Measurements from ENCODE around the gene XBP1.
A peak's percentile ranks its signal among the peaks of the same experiment; 100 is the strongest.
"Not testable (repeated sequence)": the region's sequence is repeated elsewhere in the genome, so short reads cannot be mapped to it uniquely, and the experiment has no call there.

XBP1 gene

GRCh38 chr22:28793976-28794584 lies 6.3 kb downstream of the XBP1 start:
- no peak overlapping the region for H3K4me3 ChIP-seq (ENCODE audit: low read depth, low read length)

DNA sequence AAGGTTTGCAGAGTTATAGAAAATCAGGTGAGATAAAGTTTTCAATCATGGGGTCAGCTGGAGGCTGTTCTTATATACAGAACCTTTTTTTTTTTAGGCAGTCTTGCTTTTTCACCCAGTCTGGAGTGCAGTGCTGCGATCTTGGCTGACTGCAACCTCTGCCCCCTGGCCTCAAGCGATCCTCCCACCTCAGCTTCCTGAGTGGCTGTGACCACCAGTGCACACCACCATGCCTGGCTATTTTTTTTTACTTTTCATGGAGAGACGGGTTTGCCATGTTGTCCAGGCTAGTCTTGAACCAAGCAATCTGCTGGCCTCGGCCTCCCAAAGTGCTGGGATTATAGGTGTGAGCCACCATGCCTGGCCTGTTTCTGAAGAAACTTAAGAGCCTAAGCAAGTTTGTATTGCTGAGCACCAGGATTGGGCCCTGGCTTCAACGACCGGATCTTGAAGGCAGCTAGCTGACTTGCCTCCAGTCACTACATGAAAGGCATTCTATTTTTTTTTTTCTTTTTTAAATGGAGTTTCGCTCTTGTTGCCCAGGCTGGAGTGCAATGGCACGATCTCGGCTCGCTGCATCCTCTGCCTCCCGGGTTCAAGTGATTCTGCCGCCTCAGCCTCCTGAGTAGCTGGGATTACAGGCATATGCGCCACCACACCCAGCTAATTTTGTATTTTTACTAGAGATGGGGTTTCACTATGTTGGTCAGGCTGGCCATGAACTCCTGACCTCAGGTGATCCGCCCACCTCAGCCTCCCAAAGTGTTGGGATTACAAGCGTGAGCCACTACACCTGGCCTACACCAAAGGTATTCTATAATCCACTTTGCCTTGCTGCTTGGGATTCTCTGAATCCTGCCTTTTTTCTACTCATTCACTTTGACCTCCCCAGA lies 7.6 kb downstream of the XBP1 start:
- no peak overlapping the region for H3K4me3 ChIP-seq (ENCODE audit: low read depth, low read length)

DNA sequence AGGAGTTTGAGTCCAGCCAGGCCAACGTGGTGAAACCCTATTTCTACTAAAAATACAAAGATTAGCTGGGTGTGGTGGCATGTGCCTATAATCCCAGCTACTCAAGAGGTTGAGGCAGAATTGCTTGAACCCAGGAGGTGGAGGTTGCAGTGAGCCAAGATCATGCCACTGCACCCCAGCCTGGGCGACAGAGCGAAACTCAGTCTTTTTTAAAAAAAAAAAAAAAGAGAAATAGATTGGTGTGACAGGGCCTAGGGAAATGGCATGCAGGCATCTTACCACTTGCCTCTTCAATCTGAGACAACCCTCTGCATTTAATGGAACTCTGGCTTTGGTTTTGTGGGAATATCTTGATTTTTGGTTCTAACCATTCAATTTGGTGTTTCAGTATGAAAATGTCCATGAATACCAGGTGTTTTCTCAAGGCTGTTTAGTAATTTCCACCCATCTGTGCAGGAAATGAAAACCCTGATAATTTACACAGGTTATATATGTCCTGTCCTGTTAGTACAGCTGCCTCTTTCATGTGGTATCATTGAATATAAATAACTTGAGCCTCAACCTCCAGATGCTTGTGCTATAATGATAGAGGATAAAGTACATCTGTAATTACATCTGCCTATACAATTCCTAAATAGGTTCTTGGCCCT lies 8.4 kb downstream of the XBP1 start:
- no peak overlapping the region for H3K4me3 ChIP-seq (ENCODE audit: low read depth, low read length)

GRCh38 chr22:28791124-28791523 lies 9.2 kb downstream of the XBP1 start:
- H3K4me3 ChIP-seq (ENCODE audit: low read depth, low read length) = no peak overlapping the region

- no peak overlapping the region for H3K4me3 ChIP-seq (ENCODE audit: low read depth, low read length)
Measured at GRCh38 chr22:28788601-28789000, 11.8 kb downstream of the XBP1 start.

DNA sequence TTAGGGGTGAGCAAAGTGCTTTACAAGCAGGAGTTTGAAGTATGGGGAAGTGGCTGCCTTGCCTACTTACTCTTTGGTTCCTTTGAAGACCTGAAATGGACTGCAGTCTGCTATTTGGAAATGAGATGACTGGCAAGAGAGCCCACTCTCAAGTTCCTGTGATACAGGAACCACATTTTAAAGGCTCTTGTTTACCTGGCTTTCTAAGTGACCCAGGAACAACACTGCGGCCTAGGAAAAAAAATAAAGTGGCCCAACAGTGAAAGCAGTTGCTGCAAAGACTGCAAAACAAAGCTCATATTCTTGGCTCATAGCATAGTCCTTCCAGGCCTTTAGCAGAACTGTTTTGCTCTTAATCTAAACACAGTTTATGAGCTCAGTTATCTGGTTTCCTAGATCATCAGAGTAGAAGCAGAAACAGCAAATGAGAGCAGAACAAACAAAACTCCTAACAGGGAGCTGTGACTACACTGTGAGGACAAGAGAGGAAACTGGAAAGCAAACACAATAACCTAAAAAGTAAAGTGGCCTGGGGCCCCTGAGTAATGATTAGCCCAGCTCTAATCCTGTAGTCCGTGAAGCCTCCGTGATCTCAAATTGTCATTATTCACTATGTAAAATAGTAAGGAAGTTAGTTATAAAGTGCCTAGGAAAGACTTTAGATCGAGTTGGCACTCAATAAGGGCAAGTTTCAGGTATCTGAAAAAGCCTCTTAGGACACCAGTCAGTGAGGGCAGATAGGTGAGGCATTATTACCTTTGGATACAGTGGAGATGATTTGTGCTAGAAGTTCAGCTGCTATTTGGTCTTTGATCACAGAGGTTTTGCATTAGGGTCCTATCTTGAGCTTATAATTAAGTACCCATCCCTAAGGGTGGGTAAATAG lies 16.3 kb downstream of the XBP1 start:
- no peak overlapping the region for H3K4me3 ChIP-seq (ENCODE audit: low read depth, low read length)

GRCh38 chr22:28780296-28780695 lies 20.1 kb downstream of the XBP1 start:
- H3K4me3 ChIP-seq (ENCODE audit: low read depth, low read length) = no peak overlapping the region

DNA sequence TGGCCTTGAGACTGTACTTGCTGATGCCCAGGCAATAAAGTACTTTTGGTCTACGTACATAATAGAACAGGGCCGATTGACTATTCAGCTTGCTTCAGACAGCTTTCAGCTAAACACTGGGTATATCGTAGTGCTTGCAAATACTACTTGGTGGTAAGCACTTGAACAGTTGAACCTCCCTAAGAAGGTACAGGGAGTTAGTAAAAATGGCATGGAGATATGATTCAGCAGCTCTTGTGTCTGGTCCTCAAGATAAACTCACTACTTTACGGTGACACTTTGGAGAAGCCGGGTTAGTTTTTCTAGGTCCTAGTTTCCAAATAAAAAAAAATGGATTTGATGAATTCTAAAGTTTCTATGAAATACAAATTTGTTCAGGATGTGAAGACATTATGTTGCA lies 20.5 kb downstream of the XBP1 start:
- no peak overlapping the region for H3K4me3 ChIP-seq (ENCODE audit: low read depth, low read length)

- H3K4me3 ChIP-seq (ENCODE audit: low read depth, low read length) = no peak overlapping the region
Measured at GRCh38 chr22:28774378-28774777, 26.0 kb downstream of the XBP1 start.

DNA sequence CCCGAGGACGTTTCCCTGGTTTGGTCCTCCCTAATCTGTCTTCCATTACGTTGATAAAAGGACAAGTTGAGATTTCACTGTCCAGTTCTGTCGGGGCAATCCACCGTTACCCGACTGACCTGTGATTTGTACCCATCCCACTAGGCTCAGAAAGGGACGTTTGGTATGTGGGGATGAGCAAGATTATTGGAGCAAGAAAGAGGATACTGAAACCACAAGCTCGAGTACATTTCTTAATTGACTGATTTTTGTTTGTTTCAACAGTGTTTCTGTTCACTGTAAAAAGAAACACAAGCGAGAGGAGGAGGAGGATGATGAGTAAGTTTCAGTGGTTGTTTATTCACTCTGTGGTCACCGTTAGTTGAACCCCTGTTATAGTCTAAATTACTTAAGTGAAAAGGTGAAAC lies 26.9 kb downstream of the XBP1 start:
- peak overlapping the region; percentile 65 for H3K4me3 ChIP-seq (ENCODE audit: low read depth, low read length)

DNA sequence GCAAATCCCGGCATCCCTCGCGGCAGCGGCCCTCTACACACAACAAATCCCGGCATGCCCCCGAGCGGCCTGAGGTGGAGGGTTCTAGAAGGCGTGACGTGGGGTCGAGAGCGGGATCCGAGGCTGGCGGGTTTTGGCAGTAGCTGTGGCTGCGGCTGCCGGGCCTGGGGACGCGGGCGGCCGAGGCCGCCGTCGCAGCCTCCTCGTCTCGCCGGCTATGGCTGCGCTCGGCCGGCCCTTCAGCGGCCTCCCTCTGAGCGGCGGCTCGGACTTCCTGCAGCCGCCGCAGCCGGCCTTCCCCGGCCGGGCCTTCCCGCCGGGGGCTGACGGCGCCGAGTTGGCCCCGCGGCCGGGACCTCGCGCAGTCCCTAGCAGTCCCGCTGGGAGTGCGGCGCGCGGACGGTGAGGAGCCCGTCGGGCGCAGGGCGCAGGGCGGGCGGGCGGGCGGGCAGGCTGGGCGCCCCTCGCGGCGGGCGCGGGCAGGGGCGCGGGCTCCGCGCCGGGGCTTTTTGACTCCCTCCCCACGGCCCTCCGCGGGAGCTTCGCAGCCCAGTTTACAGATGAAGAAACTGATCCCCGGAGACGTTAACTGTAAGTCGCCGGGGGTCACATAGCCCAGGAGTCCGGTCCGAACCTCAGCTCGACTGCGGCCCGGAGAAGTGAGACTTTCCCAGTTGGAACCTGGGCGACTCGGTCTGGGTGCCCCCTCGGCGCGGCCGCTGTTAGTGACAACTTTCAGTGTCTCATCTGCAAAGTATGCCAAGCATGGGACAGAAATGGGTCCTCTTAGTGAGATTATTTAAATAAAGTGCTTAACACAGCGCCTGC lies 27.5 kb downstream of the XBP1 start, which contains the start of gene CCDC117:
Gene CCDC117 (plus strand): TSS at position 63 of the 828 bp plus-strand sequence. CDS start 155 bp downstream, at position 218.
- peak within 1 kb of the TSS; percentile 81 for H3K4me3 ChIP-seq (ENCODE audit: low read depth, low read length)

- H3K4me3 ChIP-seq (ENCODE audit: low read depth, low read length) = no peak overlapping the region
Measured at GRCh38 chr22:28771195-28771791, 29.1 kb downstream of the XBP1 start.

GRCh38 chr22:28769394-28770085 lies 30.8 kb downstream of the XBP1 start:
- H3K4me3 ChIP-seq (ENCODE audit: low read depth, low read length) = no peak overlapping the region

- no peak overlapping the region for H3K4me3 ChIP-seq (ENCODE audit: low read depth, low read length)
Measured at GRCh38 chr22:28768701-28769393, 31.5 kb downstream of the XBP1 start.

DNA sequence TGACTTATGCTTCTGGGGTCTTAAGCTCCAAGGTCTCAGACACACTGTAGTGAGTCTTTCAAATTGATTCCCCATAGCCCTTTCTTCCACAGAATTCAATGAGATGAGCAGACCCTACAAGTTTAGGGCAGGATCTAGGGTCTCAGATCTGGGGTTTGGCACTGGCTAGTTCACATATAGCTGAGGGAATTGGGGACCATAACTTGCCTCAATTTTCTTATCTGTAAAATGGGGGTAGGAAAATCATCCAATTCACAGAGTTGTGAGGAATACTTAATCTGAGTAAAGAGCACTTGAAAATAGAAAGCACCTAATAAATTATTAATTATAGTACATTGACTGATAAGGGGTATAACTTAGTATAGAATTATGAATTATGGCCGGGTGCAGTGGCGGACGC lies 33.7 kb downstream of the XBP1 start:
- no peak overlapping the region for H3K4me3 ChIP-seq (ENCODE audit: low read depth, low read length)

DNA sequence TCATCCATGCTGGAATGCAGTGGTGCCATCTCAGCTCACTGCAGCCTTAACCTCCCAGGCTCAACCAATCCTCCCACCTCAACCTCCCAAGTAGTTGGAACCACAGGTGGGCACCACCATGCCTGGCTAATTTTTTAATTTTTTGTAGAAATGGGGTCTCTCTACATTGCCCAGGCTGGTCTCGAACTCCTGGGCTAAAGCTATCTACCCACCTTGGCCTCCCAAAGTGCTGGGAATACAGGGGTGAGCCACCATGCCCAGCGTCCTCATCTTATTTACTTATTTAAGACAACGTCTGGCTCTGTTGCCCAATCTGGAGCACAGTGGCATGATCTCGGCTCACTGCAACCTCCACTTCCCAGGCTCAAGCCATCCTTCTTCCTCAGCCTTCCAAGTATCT lies 38.4 kb downstream of the XBP1 start:
- not testable (repeated sequence) for H3K4me3 ChIP-seq (ENCODE audit: low read depth, low read length)

- no peak overlapping the region for H3K4me3 ChIP-seq (ENCODE audit: low read depth, low read length)
Measured at GRCh38 chr22:28761449-28761755, 39.0 kb downstream of the XBP1 start.

DNA sequence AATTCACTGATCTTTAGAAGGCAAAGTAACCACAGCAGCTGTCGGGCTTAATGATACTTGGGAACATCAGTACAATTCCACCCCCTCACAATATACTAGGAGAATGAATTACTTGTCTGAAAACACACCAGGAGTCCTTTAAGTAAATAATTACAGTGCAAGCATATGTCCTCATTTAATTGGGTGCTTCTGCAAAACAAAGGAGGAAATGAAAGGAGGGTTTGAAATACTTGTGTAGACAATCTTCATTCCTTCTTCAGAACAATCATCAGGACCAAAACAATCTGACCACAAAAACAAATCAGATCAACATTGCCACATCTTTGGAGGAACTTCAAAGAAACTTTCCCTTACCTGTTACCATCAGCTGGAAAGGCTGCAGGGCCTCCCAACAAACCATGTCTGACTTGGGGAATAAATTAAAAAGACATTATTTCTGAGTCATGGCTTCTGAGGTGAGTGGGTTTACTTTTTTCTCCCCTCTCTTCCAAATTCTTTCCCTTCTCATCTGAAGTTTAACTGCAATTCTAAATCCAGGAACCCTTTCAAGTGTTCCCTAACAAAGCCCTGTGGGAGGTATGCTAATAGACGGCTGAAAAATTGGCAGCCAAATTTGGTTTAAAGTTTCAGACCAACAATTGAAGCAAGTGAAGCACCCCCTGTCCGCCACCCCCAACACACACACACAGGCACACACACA lies 40.4 kb downstream of the XBP1 start:
- H3K4me3 ChIP-seq (ENCODE audit: low read depth, low read length) = no peak overlapping the region

All from iPS-11a (cell line).